Mesenteric fat pad (tissue), 1 donor: ENCODE data around the gene ANOS1. TPM values are rescaled to one million over a fixed set of nuclear protein-coding genes. Genes with fewer than 3 reads are reported as not detected.
"Not testable (repeated sequence)": the region's sequence is repeated elsewhere in the genome, so short reads cannot be mapped to it uniquely, and the experiment has no call there.

Source experiments
- DNase-seq: peaks from one replicate; pipeline ENCODE4 v3.0.0-alpha.2; 2020; ENCODE audit warnings: low spot score
- total RNA-seq: library from RNA; stranded (reverse); fragmentation: NEBNext Ultra II Directional; extraction: Animal tissue kit (Norgen Biotek cat#: 25700); gene quantifications from one replicate; pipeline ENCODE4 v1.2.1, GENCODE V29; 2021
- donor health status: DM: yes; HTN: yes; CAD: no.

ANOS1 gene
- total RNA-seq, 1 donor from 2014 or later: 2.3 TPM

DNA sequence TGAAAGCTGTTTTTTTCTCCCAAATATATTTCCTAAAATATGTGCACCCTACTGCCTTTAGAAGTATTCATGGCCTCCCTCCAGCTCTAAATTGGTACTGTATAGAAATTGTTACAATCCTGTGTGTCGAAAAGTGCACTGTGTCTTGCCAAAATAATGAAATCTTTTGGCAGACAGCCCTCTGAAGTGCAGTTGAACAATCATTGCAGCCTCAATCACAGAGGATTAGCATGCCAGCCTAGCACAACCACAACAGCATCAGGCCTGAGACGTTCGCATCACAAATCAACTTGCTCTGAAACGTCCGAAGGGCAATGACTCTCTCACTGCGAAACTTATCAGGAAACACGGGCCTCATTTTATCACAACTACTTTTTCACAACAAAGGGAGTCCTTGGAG lies 99.0 kb downstream of the ANOS1 start:
- no peak for DNase-seq

DNA sequence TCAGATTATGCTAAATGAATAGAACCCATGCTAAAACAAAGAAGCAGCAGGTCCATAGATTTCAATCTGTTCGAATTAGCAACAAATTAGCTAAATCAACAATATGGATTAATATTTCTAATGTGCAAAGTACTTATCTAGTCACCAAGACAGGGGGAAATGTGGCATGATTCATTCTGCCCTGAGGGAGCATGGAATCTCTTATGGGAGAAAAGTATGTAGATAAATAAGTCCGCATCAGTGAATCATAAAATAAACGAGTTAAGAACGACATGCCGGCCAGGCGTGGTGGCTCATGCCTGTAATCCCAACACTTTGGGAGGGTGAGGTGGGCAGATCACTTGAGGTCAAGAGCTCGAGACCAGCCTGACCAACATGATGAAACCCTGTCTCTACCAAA lies 102.1 kb downstream of the ANOS1 start:
- no peak for DNase-seq

DNA sequence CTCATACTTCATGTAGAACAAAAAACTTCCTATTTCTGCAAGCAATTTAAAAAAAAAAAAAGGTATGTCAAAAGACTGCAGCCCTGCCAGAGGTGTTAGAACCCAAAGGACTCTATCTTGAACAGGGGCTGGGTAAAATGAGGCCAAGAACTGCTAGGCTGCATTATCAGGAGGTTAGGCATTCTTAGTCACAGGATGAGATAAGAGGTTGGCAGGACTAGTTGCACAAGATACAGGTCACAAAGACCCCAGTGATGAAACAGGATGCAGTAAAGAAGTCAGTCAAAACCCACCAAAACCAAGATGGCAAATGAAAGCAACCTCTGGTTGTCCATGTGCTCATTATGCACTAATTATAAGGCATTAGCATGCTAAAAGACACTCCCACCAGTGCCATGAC lies 104.1 kb downstream of the ANOS1 start:
- no peak for DNase-seq

DNA sequence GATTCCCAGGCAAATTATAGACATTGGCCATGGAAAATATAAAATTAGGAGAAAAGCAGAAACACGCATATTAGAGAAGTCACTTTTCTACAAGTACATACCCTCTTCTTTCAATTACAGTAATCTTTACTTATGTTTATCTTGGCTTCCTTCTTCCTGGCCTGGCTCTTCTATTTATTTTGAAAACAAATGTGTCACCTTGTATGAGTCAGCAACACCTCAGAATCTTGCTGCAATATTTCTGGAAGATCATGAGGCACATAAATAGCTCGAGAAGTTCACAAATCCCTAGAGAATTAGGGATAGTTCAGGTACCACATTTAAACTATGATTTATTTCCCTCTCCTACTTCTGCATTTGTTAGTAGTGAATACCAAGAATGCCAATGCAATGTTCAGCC lies 124.6 kb downstream of the ANOS1 start:
- DNase-seq: no peak

DNA sequence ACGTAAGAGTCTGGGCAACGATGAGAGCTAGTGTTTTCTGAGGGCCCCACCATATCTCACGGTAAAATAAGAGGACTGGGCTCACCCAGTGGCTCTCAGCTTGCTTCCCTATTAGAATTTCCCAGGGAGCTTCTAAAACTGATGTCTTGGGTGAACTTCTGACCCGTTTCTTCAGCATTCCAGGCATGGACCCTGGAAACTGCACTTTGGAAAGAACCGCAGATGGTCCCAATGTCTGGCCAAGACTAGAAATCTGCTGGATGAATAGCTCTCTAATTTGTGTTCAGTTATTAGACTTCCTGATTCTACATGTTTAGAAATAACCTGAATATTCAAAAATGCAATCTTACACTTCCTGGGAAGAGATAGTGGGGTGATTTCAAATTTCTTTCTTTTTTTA lies 127.8 kb downstream of the ANOS1 start:
- no peak for DNase-seq

DNA sequence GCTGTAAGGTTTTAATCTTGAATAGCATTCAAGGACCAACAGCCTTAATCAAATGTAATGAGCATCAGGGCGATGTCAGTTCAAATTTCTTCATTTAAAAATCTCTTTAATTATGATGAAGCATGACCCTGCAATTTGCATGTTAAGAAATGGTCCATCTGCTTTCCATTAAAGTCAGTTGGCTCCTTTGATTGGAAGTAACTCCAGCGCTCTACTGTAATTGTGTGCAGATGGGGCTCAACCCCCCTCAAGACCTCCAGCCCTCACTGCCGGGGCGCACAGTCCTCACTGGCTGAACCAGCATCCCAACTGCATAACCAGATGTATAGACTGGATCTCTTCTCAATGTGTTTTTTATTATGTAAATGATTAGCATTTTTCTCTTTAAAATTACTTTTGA lies 140.4 kb downstream of the ANOS1 start:
- no peak for DNase-seq

DNA sequence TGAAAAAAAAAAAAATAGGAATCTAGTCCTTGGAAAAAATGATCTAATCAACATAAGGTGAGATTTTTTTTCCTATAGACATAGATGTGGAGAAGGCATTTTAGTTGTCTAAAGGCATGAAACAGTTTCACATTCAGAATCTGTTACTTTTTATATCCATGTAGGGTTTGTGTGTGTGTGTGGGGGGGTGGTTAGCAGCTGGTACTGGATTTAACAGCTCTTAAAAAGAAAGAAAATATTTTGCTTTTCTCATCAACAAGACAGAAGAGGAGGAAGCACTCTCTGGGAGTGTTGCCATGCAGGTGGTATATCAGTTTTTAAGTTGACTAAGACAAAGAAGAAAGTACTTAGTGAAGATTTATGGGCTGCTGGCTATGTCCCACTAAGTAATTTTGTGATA lies 145.0 kb downstream of the ANOS1 start:
- no peak for DNase-seq

DNA sequence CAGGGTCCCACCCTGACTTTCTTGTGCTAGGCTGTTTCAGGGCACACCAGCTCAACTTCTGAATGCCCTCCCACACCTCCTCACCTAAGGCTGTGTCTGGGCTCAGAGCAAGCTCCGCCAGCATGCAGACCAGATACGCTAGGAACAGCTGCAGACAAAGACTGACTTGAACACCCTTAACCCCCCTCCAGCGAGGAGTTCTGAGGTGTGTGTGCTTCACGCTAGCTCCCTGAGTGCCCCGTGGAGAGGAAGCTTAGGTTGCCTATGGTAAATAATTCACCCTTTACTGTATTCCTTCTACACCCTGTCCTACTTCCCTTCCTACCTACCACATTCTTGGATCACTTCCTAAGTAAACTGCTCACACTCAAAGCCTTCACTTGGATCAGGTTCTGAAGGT lies 152.3 kb downstream of the ANOS1 start:
- no peak for DNase-seq

DNA sequence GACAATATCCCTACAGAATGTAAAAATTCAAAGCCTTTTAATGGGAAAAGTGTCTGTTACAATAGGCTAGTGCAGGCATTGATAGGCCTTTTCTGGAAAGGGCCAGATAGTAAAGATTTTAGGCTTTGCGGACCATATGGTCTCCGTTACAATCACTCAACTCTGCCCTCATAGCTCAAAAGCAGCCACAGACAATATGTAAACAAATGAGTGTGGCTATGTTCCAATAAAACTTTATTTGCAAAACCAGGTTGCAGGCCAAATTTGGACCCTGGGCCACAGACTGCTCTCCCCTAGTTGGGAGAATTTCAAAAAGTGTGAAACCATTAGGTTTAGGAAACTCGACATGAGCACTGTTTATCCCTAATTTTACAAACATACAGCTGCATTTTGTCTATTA lies 155.1 kb downstream of the ANOS1 start:
- no peak for DNase-seq

DNA sequence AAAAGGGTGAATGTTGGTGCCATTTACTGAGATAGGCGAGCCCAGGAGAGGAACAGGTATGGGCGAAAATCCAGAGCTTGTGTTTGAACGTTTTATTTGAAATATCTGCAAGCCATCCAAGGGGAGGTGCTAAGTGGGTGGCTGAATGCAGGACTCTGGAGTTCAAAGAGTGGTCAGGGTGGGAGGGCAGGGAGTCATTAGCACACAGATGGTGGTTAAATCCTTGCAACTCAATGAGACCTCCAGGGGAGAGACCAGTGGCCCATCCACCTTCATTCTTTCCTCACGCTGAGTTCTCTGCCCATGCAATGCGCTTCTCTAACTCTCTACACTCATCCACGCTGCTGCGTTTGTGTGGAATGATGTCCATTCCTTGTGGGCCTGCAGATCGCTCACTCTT lies 166.2 kb downstream of the ANOS1 start:
- DNase-seq: no peak

DNA sequence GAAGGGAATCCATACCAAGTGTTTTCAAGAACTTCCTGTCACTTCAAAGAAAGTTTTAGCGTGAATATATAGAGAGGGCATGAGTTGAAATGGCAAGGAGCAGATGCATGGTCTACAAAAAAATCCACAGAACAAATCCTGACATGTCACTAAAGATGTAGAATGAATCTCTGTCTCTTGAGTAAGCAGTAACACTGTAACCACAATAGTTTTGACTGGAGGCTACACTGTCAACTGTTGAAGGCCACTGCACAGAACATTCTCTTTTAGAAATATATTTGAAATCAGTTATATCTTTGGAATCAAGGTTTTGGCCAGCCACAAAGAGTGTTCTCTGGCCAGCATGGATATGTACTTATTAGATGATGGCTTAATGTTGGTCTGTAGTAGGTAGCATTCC lies 183.5 kb downstream of the ANOS1 start:
- DNase-seq: no peak

DNA sequence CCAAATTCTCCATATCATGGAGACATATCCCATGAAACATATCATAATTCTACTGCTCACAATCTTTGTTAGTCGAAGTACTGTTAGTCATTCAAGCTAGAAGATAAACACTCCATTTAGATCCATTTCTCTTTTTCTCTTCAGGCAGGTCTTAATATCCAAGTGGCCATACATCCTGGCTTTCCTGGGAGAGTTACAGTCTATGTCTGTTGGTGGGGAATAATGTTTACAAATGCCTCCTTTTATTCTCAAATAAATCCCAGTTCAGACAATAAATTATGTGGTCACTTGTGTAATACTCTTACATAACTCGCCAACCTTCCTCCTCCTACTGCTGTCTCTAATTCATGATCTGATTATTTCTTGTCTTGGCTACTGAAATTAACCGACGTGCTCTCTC lies 185.2 kb downstream of the ANOS1 start:
- no peak for DNase-seq

DNA sequence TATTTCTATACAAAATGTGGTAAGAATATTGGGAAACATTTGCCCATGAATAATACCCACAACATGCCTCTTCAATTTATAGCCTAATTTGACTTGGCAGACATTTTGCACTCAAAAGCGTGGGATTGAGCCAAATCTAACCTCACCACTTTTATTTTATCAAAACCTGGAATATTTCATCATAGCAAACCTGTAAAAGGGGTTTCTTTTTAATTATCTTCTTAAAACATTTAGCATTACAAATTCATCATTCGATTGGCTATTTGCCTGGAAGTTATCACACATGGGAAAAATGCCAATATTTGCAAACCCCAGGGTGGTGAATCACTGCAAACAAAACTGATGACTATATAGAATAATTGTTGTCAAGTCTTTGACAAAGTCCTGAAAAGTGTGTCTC lies 211.1 kb downstream of the ANOS1 start:
- no peak for DNase-seq

DNA sequence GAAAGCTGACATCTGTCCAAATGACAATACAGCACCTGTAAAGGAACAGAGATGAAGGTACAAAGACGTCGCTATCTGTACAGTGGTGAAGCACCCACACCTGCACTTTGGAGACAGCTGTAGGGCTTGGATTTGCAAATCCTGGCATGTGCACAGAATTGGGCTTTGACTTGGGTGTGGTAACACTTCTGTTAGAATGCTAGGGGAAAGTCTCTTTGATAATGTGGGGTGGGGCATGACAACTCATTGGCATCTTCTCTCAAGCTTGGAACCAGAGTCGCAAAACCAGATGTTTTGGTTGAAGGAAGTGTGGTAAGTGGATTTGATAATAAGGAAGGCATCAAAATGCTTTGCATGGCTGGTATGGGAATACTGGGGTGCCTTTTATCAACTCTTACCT lies 211.8 kb downstream of the ANOS1 start:
- DNase-seq: no peak

DNA sequence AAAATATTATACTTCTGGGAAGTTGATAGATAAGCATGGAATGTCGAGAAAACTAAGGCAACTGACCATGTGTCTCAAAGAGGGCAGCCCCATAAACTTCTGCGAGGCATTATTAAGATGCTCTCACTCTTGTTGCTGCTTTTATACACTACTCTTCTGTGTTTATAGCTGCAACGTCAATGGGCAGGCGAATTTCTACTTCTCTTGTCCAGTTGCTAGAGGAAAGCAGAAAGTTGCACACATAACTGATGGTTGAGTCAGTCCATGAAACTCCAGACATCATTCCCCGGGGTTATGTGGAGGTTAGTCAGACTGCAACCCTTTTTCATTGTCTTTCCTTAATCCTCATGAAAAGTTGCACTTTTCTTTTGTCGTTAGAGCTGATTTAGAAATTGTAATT lies 227.5 kb downstream of the ANOS1 start:
- DNase-seq: no peak

DNA sequence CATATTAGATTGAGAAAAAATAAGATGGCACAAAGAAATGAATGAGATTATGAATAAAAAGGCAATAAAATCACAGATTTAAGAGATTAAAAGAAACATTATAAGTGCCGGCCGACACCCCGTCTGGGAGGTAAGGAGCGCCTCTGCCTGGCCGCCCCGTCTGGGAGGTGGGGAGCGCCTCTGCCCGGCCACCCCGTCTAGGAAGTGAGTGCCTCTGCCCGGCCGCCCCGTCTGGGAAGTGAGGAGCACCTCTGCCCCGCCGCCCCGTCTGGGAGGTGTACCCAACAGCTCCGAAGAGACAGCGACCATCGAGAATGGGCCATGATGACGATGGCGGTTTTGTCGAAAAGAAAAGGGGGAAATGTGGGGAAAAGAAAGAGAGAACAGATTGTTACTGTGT lies 229.8 kb downstream of the ANOS1 start:
- not testable (repeated sequence) for DNase-seq

DNA sequence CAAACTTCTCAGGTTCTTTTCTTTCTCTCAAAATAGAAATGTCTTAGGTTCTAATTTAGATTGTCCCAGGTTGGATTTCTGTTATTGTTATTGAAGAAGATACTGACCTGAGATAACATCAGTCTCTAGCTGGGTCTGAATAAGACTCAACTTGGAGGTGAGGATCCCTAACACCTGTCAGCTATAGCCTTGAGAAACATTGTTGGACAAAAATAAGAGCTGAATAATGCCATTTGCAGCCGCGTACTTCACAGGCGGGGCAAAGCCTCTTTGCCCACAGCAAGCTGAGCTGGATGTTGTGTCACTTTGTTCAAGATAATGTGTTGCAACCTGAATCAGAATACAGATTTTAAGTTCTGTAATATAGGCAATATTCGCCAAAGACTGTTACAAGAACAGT lies 231.7 kb downstream of the ANOS1 start:
- DNase-seq: no peak

DNA sequence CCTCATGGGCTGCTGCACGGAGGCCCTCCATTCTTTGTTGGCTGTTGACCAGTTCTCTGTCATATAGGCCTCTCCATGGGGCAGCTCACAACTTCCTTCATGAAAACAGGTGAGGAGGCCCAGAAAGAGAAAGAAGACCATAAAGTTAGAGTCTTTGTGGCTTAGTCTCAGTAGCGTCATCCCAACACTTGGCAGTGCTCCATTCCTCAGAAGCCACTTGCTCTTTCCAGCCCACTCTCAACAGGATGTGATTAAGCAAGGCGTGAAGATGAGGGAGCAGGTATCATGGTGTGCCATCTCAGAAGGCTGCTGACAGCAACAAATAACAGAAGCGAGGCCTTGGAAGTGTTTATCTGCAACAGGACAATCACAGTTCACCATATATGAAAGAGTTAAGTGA lies 236.9 kb downstream of the ANOS1 start:
- not testable (repeated sequence) for DNase-seq

DNA sequence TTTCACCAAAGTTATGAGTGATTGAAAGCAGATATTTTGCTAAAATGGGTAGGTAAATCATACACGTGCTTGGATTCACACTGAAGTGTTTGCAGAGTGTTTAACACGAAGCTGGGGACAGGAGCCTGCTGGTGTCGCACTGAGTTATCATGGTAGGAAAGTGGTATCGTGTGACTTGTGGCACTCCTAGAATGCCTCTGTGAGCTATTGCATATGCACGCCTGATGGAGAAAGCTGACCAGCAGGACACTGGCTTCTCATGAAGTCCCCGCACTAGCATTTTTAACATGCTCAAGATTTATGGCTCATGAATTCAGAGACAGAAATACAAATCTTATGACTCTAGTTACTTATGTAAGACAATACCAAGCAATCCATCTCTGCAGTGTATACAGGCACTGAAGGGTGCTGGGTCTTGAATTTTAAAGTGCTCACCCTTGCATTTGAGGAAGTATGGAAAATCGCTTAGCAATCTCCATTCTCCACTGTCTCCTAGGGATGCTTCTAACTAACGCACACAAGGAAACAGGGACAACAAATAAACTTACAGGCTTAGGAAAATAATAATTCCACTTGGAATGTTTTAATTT lies 247.5 kb downstream of the ANOS1 start:
- no peak for DNase-seq

Other genes starting within 250 kb of the ANOS1 start
- not detected for gene FAM9A, start 69.2 kb upstream of the ANOS1 start, total RNA-seq